GM23338 (cell line): ENCODE data around the gene TMEM150C. TPM values are rescaled to one million over a fixed set of nuclear protein-coding genes. Genes with fewer than 3 reads are reported as not detected.

Experiments
- ATAC-seq: fragments of 200-7000 bp; cut with Tn5 transposase; 3 replicates; pipeline ENCODE4 v1.9.1; 2020
- DNase-seq: peaks from one replicate; pipeline ENCODE4 v3.0.0-alpha.2; 2015; ENCODE audit warnings: low spot score
- H2AFZ ChIP-seq: fragments of 200-600 bp; sonication (generic); 2 replicates; pipeline ENCODE4 v1.8.0; 2016; ENCODE audit warnings: antibody characterized with exemption, mild to moderate bottlenecking, moderate library complexity
- H3F3A ChIP-seq: fragments of 200-600 bp; sonication (generic); replicated peaks from 2 replicates; pipeline ENCODE4 v1.8.0; 2017; ENCODE audit warnings: antibody characterized with exemption, mixed run types, low read depth
- H3K27ac ChIP-seq: fragments of 200-600 bp; sonication (generic); 2 replicates; pipeline ENCODE4 v1.6.1; 2016; ENCODE audit warnings: low read depth
- H3K27me3 ChIP-seq: fragments of 200-600 bp; sonication (generic); 2 replicates; pipeline ENCODE4 v1.8.0; 2016; ENCODE audit warnings: mild to moderate bottlenecking, mixed run types, moderate library complexity; ENCODE audit not compliant: insufficient read depth
- H3K36me3 ChIP-seq: fragments of 200-600 bp; sonication (generic); 2 replicates; pipeline ENCODE4 v1.8.0; 2016; ENCODE audit warnings: mild to moderate bottlenecking; ENCODE audit not compliant: insufficient read depth
- H3K4me1 ChIP-seq: fragments of 200-600 bp; sonication (generic); 2 replicates; pipeline ENCODE4 v1.8.0; 2016; ENCODE audit warnings: mild to moderate bottlenecking, moderate library complexity; ENCODE audit not compliant: insufficient read depth
- H3K4me2 ChIP-seq: fragments of 200-600 bp; sonication (generic); 2 replicates; pipeline ENCODE4 v1.7.1; 2017; ENCODE audit warnings: mixed run types
- H3K4me3 ChIP-seq: fragments of 200-600 bp; sonication (generic); 2 replicates; pipeline ENCODE4 v1.6.1; 2016; ENCODE audit warnings: mixed run types
- H3K79me2 ChIP-seq: fragments of 200-600 bp; sonication (generic); replicated peaks from 2 replicates; pipeline ENCODE4 v1.8.0; 2017; ENCODE audit warnings: mild to moderate bottlenecking; ENCODE audit not compliant: insufficient read depth
- H3K9me2 ChIP-seq: fragments of 200-600 bp; sonication (generic); 2 replicates; pipeline ENCODE4 v1.8.0; 2017; ENCODE audit not compliant: insufficient read depth
- H4K20me1 ChIP-seq: fragments of 200-600 bp; sonication (generic); replicated peaks from 2 replicates; pipeline ENCODE4 v1.8.0; 2017; ENCODE audit warnings: mild to moderate bottlenecking; ENCODE audit not compliant: insufficient read depth
- H3K27ac Mint-ChIP-seq: 2 replicates; pipeline ENCODE4 v1.8.0; 2020; ENCODE audit warnings: inconsistent platforms, mild to moderate bottlenecking, moderate library complexity, mixed read lengths
- H3K27me3 Mint-ChIP-seq: 3 replicates; pipeline ENCODE4 v1.8.0; 2022; ENCODE audit warnings: low read depth, mild to moderate bottlenecking, moderate library complexity, mixed read lengths, inconsistent platforms; ENCODE audit not compliant: insufficient read depth, poor library complexity
- H3K36me3 Mint-ChIP-seq: 3 replicates; pipeline ENCODE4 v1.8.0; 2021; ENCODE audit warnings: low read depth, mild to moderate bottlenecking, inconsistent platforms, moderate library complexity, mixed read lengths
- H3K4me1 Mint-ChIP-seq: 3 replicates; pipeline ENCODE4 v1.8.0; 2020; ENCODE audit warnings: mild to moderate bottlenecking, inconsistent platforms, mixed read lengths
- H3K4me3 Mint-ChIP-seq: 3 replicates; pipeline ENCODE4 v1.8.0; 2021; ENCODE audit warnings: moderate library complexity, mild to moderate bottlenecking, inconsistent platforms, mixed read lengths
- H3K9me3 Mint-ChIP-seq: 3 replicates; pipeline ENCODE4 v1.8.0; 2020; ENCODE audit warnings: moderate library complexity, mild to moderate bottlenecking, inconsistent platforms, mixed read lengths
- CTCF ChIP-seq, 2 experiments: fragments of 200-600 bp in 1 of 2; sonication (generic) in 1 of 2; conservative IDR thresholded peaks; 2 replicates each; pipeline versions ENCODE4 v1.5.1 to v1.6.1; 2016 to 2017; ENCODE audit warnings: antibody characterized with exemption in 2 of 2, low read depth in 2 of 2, mild to moderate bottlenecking in 2 of 2, moderate library complexity in 1 of 2
- NANOG ChIP-seq: IDR thresholded peaks from 2 replicates; pipeline ENCODE4 v1.6.1; 2016; ENCODE audit warnings: antibody characterized with exemption, borderline replicate concordance
- ZNF114 ChIP-seq: fragments of 250-450 bp; sonication (Bioruptor Pico); IDR thresholded peaks from 2 replicates; pipeline ENCODE4 v1.5.0; 2020; ENCODE audit warnings: mild to moderate bottlenecking, moderate library complexity
- ZNF331 ChIP-seq: fragments of 250-450 bp; sonication (Bioruptor Pico); IDR thresholded peaks from 2 replicates; pipeline ENCODE4 v1.5.0; 2020; ENCODE audit warnings: low read depth, mild to moderate bottlenecking, moderate library complexity
- ZNF462 ChIP-seq: fragments of 250-450 bp; sonication (Bioruptor Pico); IDR thresholded peaks from 2 replicates; pipeline ENCODE4 v1.5.0; 2020; ENCODE audit warnings: mild to moderate bottlenecking, moderate library complexity
- polyA plus RNA-seq: library from polyadenylated mRNA; unstranded; fragments of >200 nt; fragmentation: Nextera tagmentation; extraction: Ambion mirVana; gene quantifications from 2 replicates; pipeline ENCODE4 v1.2.1, GENCODE V29; 2016
- total RNA-seq: library from RNA; depleted of rRNA; stranded (reverse); fragments of >200 nt; shearing (Covaris generic); gene quantifications from 2 replicates; pipeline ENCODE4 v1.2.3, GENCODE V29; 2014

Gene TMEM150C
- total and polyA plus RNA-seq, 2 experiments from 2014 or later, result 1.7 to 4.0 TPM

GRCh38 chr4:82578935-82579334, 17.1 kb upstream of the TMEM150C start:
- Histone ChIP-seq H3K79me2 (no peaks in the 10 kb centered on the region), H3K4me3 (no peak overlapping the region), H3K4me1 (peaks cover 7% of the 10 kb centered on the region), H2AFZ (0 out of 2 replicates have a peak overlapping the region, but pooled peaks have one; percentile 61), H3K27ac (no peak overlapping the region), H3K36me3 (no peaks in the 10 kb centered on the region), H3K9me2 (0 out of 2 replicates have a peak, but pooled peaks cover 5% of the 10 kb centered on the region), H3F3A (no peaks in the 10 kb centered on the region), H4K20me1 (no peaks in the 10 kb centered on the region), H3K4me2 (no peak overlapping the region), H3K27me3 (no peaks in the 10 kb centered on the region)
- TF ChIP-seq ZNF462 (CRISPR knock-in tag) (peak; percentile 48; the same call in 1 of the 2 replicates), NANOG (no peak), ZNF114 (CRISPR knock-in tag) (0 out of 2 replicates have a peak, but pooled peaks have one; percentile 8), CTCF (conservative IDR thresholded peaks at IDR 0.05; ENCODE audit: low read depth in 2 of 2) (peak; percentile 30 to 43), ZNF331 (CRISPR knock-in tag) (0 out of 2 replicates have a peak, but pooled peaks have one; percentile 24)
- peaks cover 26% of the 10 kb centered on the region for H3K4me1 Mint-ChIP-seq
- DNase-seq (peak; percentile 45), ATAC-seq (peak; percentile 82)
- H3K9me3 Mint-ChIP-seq, result no peaks in the 10 kb centered on the region
- H3K27me3 Mint-ChIP-seq, result peaks cover 5% of the 10 kb centered on the region
- H3K36me3 Mint-ChIP-seq, result no peaks in the 10 kb centered on the region
- no peak overlapping the region for H3K4me3 Mint-ChIP-seq
- H3K27ac Mint-ChIP-seq, result no peak overlapping the region
